Trophoblast cell (in vitro differentiated cells and primary cell): ENCODE measurements around the gene OR4F6. TPM values are rescaled to one million over a fixed set of nuclear protein-coding genes. Genes with fewer than 3 reads are reported as not detected.
"Not testable (repeated sequence)": the region's sequence is repeated elsewhere in the genome, so short reads cannot be mapped to it uniquely, and the experiment has no call there.

Experiments used
- DNase-seq, 2 donors: peaks; one replicate each; pipeline ENCODE4 v3.0.0-alpha.2; 2016
- H2AFZ ChIP-seq: 2 replicates; pipeline ENCODE4 v1.6.1; 2013; ENCODE audit warnings: low read length, moderate library complexity, mild to moderate bottlenecking; ENCODE audit not compliant: insufficient read depth, poor library complexity
- H2AK5ac ChIP-seq: 2 replicates; pipeline ENCODE4 v1.6.1; 2013; ENCODE audit warnings: mild to moderate bottlenecking, low read length
- H2BK120ac ChIP-seq: 2 replicates; pipeline ENCODE4 v1.6.1; 2013; ENCODE audit warnings: low read length, mild to moderate bottlenecking, moderate library complexity; ENCODE audit not compliant: insufficient read depth, poor library complexity
- H2BK12ac ChIP-seq: 2 replicates; pipeline ENCODE4 v1.6.1; 2013; ENCODE audit warnings: mild to moderate bottlenecking, low read length, moderate library complexity
- H2BK5ac ChIP-seq: 2 replicates; pipeline ENCODE4 v1.6.1; 2013; ENCODE audit warnings: low read length, low read depth, moderate library complexity, mild to moderate bottlenecking; ENCODE audit not compliant: poor library complexity
- H3K14ac ChIP-seq: 2 replicates; pipeline ENCODE4 v1.6.1; 2013; ENCODE audit warnings: mild to moderate bottlenecking, low read length
- H3K18ac ChIP-seq: 2 replicates; pipeline ENCODE4 v1.6.1; 2013; ENCODE audit warnings: mild to moderate bottlenecking, low read length
- H3K23ac ChIP-seq: 2 replicates; pipeline ENCODE4 v1.6.1; 2013; ENCODE audit warnings: low read length
- H3K27ac ChIP-seq: 2 replicates; pipeline ENCODE4 v1.5.1; 2013; ENCODE audit warnings: low read depth, mild to moderate bottlenecking, inconsistent platforms, low read length, moderate library complexity
- H3K27me3 ChIP-seq: 2 replicates; pipeline ENCODE4 v1.6.1; 2013; ENCODE audit warnings: inconsistent platforms, mild to moderate bottlenecking, low read length, moderate library complexity; ENCODE audit not compliant: insufficient read depth
- H3K36me3 ChIP-seq, 2 experiments: 1 replicate in 1 of 2; 2 replicates in 1 of 2; pipeline ENCODE4 v1.6.1; 2013; ENCODE audit warnings: low read length in 2 of 2, mild to moderate bottlenecking in 2 of 2, moderate library complexity in 1 of 2; ENCODE audit not compliant: insufficient read depth in 2 of 2, control insufficient read depth in 1 of 2
- H3K4ac ChIP-seq: 2 replicates; pipeline ENCODE4 v1.6.1; 2013; ENCODE audit warnings: low read depth, mild to moderate bottlenecking, low read length, moderate library complexity
- H3K4me1 ChIP-seq, 2 experiments: 1 replicate in 1 of 2; 2 replicates in 1 of 2; pipeline ENCODE4 v1.6.1; 2013; ENCODE audit warnings: low read length in 2 of 2, mild to moderate bottlenecking in 2 of 2, moderate library complexity in 1 of 2; ENCODE audit not compliant: insufficient read depth in 2 of 2, control insufficient read depth in 1 of 2
- H3K4me2 ChIP-seq: 2 replicates; pipeline ENCODE4 v1.6.1; 2013; ENCODE audit warnings: inconsistent platforms, mild to moderate bottlenecking, low read length, moderate library complexity
- H3K4me3 ChIP-seq: 2 replicates; pipeline ENCODE4 v1.5.1; 2013; ENCODE audit warnings: mild to moderate bottlenecking, low read depth, low read length, inconsistent platforms
- H3K79me1 ChIP-seq: one replicate; pipeline ENCODE4 v1.6.1; 2013; ENCODE audit warnings: low read length
- H3K79me2 ChIP-seq: 2 replicates; pipeline ENCODE4 v1.6.1; 2013; ENCODE audit warnings: low read length, mild to moderate bottlenecking; ENCODE audit not compliant: control insufficient read depth, insufficient read depth, poor library complexity
- H3K9ac ChIP-seq: 2 replicates; pipeline ENCODE4 v1.6.1; 2013; ENCODE audit warnings: mild to moderate bottlenecking, low read length
- H3K9me3 ChIP-seq: 2 replicates; pipeline ENCODE4 v1.6.1; 2013; ENCODE audit warnings: low read depth, mild to moderate bottlenecking, control low read depth, inconsistent platforms, low read length; ENCODE audit not compliant: insufficient read depth
- H4K12ac ChIP-seq: 2 replicates; pipeline ENCODE4 v1.6.1; 2013; ENCODE audit warnings: low read depth, mild to moderate bottlenecking, low read length, moderate library complexity
- H4K8ac ChIP-seq: 2 replicates; pipeline ENCODE4 v1.6.1; 2013; ENCODE audit warnings: low read depth, mild to moderate bottlenecking, low read length, moderate library complexity
- H4K91ac ChIP-seq: one replicate; pipeline ENCODE4 v1.6.1; 2013; ENCODE audit warnings: low read depth, mild to moderate bottlenecking, low read length, moderate library complexity
- WGBS: extraction: QIAGEN DNeasy Blood & Tissue Kit; methylation state at CpG from one replicate; pipeline ENCODE4 v1.1.7; 2013; ENCODE audit warnings: missing lambda C conversion rate; ENCODE audit not compliant: insufficient read length, insufficient coverage; ENCODE audit errors: extremely low coverage; 5-methylcytosine and 5-hydroxymethylcytosine counted together
- polyA plus RNA-seq: library from polyadenylated mRNA; stranded (reverse); fragments of 200-250 nt; gene quantifications from 2 replicates; pipeline ENCODE4 v1.2.3, GENCODE V29; 2013

The OR4F6 gene, protein sequence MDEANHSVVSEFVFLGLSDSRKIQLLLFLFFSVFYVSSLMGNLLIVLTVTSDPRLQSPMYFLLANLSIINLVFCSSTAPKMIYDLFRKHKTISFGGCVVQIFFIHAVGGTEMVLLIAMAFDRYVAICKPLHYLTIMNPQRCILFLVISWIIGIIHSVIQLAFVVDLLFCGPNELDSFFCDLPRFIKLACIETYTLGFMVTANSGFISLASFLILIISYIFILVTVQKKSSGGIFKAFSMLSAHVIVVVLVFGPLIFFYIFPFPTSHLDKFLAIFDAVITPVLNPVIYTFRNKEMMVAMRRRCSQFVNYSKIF
- not detected in 2 replicates for polyA plus RNA-seq

DNA sequence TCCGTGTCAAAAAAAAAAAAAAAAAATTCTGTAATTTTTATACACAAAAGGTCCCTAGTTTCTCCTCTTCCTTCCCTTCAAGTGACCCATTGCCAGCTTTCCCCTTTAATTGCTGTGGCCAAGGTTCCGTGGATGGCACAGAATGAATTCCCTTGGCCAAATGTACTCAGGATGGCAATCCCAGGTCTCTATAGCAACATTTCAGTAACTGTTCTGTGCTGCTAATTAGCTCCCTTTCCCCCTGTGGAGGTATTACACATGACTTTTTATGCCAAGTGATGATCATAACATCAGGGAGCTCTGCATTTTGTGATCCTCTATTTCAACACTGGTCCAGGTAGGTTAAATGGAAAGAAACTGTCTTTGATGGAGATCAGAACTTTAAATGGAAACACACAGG lies at the start of gene OR4F6:
TSS of gene OR4F6 (plus strand) at position 301 of the 400 bp plus-strand sequence. CDS start 2,211 bp downstream, outside the sequence.
- whole genome bisulfite sequencing, result no CpG with 5 or more reads among the region's 2 CpGs
- Histone ChIP-seq H3K36me3 (no peaks in the 10 kb centered on the region), H4K12ac (no peak within 1 kb of the TSS), H2BK5ac (no peak within 1 kb of the TSS), H2AK5ac (no peak within 1 kb of the TSS), H3K18ac (no peak within 1 kb of the TSS), H3K79me1 (no peaks in the 10 kb centered on the region), H3K9ac (no peak within 1 kb of the TSS), H2AFZ (no peak within 1 kb of the TSS), H3K23ac (no peak within 1 kb of the TSS), H3K79me2 (no peaks in the 10 kb centered on the region), H3K4me3 (no peak within 1 kb of the TSS), H3K9me3 (no peaks in the 10 kb centered on the region), H3K14ac (no peak within 1 kb of the TSS), H4K8ac (no peak within 1 kb of the TSS), H3K4ac (no peak within 1 kb of the TSS), H3K4me1 (no peaks in the 10 kb centered on the region), H2BK120ac (no peak within 1 kb of the TSS), H4K91ac (no peak within 1 kb of the TSS), H3K27me3 (no peaks in the 10 kb centered on the region), H3K4me2 (no peak within 1 kb of the TSS), H2BK12ac (no peak within 1 kb of the TSS), H3K27ac (no peak within 1 kb of the TSS)
- no peak for DNase-seq

DNA sequence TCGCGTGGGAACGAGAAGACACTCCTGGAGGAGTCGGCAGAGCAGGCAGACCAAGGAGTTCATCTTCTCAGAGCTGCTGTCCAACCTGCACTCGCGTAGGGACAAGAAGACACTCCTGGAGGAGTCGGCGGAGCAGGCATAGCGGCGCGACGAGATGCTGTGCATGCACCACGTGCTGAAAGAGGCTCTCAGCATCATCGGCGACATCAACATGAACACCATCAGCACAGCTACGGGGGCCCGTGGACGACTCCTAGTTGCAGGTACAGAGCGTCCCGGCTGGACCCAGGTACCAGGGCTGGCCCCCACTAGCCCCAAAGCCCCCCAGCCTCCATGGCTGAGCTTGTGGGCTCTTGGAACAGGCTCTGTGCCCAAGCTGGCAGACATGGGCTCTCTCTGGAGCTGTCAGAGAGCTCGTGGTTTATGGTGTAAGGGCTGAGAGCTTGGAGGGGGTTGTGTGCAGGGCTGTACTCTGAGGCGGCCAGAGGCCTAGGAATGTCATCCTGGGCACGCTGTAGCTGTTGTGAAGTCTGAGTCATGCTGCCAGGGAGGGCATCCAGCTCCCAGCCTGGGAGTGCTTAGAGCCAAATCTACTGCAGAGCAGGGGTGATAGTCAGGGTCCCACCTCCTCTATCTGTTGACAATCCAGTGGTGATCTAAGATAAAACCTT lies 38.5 kb upstream of the OR4F6 start:
- H3K4me3 ChIP-seq, H4K8ac ChIP-seq, H2AFZ ChIP-seq, H3K36me3 ChIP-seq, H3K18ac ChIP-seq, H3K14ac ChIP-seq, H2AK5ac ChIP-seq, H3K27me3 ChIP-seq, H3K4ac ChIP-seq, H3K27ac ChIP-seq, H3K9ac ChIP-seq, DNase-seq, H2BK5ac ChIP-seq, H4K91ac ChIP-seq, H3K79me2 ChIP-seq, H2BK12ac ChIP-seq, H3K4me1 ChIP-seq, H3K23ac ChIP-seq, H4K12ac ChIP-seq, H3K79me1 ChIP-seq, H2BK120ac ChIP-seq, H3K4me2 ChIP-seq: not testable (repeated sequence)
- WGBS, result no CpG with 5 or more reads among the region's 23 CpGs
- H3K9me3 ChIP-seq, result peaks cover 12% of the 10 kb centered on the region

DNA sequence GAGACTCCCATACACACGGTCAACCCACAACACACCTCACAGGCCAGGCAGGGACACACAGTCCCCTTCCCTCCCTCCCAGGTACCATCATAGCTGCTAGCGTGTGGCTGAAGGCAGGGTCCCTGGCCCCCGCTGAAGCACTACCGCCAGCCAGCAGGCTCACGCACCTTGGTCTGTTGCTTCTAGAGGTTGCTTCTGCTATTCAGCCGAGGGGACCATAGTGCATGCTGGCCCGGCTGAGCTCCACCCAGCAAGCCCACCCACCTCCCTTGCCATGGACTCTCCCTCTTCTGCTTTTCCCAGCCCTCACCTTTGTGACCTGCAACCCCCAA lies 38.0 kb upstream of the OR4F6 start:
- H3K79me1 ChIP-seq, H2AFZ ChIP-seq, H3K27ac ChIP-seq, H4K8ac ChIP-seq, H3K27me3 ChIP-seq, H2BK12ac ChIP-seq, H3K4me2 ChIP-seq, H2AK5ac ChIP-seq, H3K4ac ChIP-seq, H3K14ac ChIP-seq, H4K12ac ChIP-seq, H4K91ac ChIP-seq, H3K23ac ChIP-seq, H2BK120ac ChIP-seq, H3K79me2 ChIP-seq, H3K9ac ChIP-seq, H3K18ac ChIP-seq, H2BK5ac ChIP-seq, H3K4me3 ChIP-seq, H3K4me1 ChIP-seq, H3K36me3 ChIP-seq, DNase-seq: not testable (repeated sequence)
- peaks cover 12% of the 10 kb centered on the region for H3K9me3 ChIP-seq
- WGBS, result no CpG with 5 or more reads among the region's 7 CpGs

- no peak for DNase-seq
- no peak overlapping the region for H3K4me2 ChIP-seq
- no CpG with 5 or more reads among the region's 15 CpGs for WGBS
Observed at GRCh38 chr15:101765772-101766456, 37.4 kb upstream of the OR4F6 start.

More at GRCh38 chr15:101765772-101766456, 37.4 kb upstream of the OR4F6 start:
- Histone ChIP-seq H3K27me3 (no peaks in the 10 kb centered on the region), H2BK5ac (no peak overlapping the region), H4K8ac (no peak overlapping the region), H3K4me1 (no peaks in the 10 kb centered on the region), H3K23ac (no peak overlapping the region), H3K36me3 (no peaks in the 10 kb centered on the region), H2AK5ac (no peak overlapping the region), H2BK120ac (no peak overlapping the region), H4K12ac (no peak overlapping the region), H3K9ac (no peak overlapping the region), H2AFZ (no peak overlapping the region), H3K27ac (no peak overlapping the region), H2BK12ac (no peak overlapping the region), H3K9me3 (peaks cover 12% of the 10 kb centered on the region), H4K91ac (no peak overlapping the region), H3K14ac (no peak overlapping the region), H3K79me1 (no peaks in the 10 kb centered on the region), H3K18ac (no peak overlapping the region), H3K4me3 (no peak overlapping the region), H3K79me2 (no peaks in the 10 kb centered on the region), H3K4ac (no peak overlapping the region)
